SKM-1 (cell line): ENCODE results near the gene ABI2.
A peak's percentile ranks its signal among the peaks of the same experiment; 100 is the strongest.

Experiments used
- DNase-seq: peaks from one replicate; lab custom pipeline; 2025; ENCODE audit not compliant: unreplicated experiment; lab: John Stamatoyannopoulos, UW

Gene ABI2

GRCh38 chr2:203470371-203470770 is 142.2 kb downstream of the ABI2 start:
- no peak for DNase-seq

GRCh38 chr2:203471323-203471722 is 143.1 kb downstream of the ABI2 start:
- no peak for DNase-seq

- no peak for DNase-seq
Observed at GRCh38 chr2:203476881-203477280, 148.7 kb downstream of the ABI2 start.

- no peak for DNase-seq
Observed at GRCh38 chr2:203480623-203481022, 152.4 kb downstream of the ABI2 start.

GRCh38 chr2:203484266-203485112 is 156.3 kb downstream of the ABI2 start:
- peak; percentile 37 for DNase-seq

GRCh38 chr2:203489531-203489930 is 161.3 kb downstream of the ABI2 start:
- no peak for DNase-seq

- DNase-seq, result no peak
Observed at GRCh38 chr2:203490391-203490790, 162.2 kb downstream of the ABI2 start.

- no peak for DNase-seq
Observed at GRCh38 chr2:203492965-203493364, 164.8 kb downstream of the ABI2 start.
